Ovary (tissue), 3 donors: ENCODE measurements around the gene BPI.
"Not testable (repeated sequence)": the region's sequence is repeated elsewhere in the genome, so short reads cannot be mapped to it uniquely, and the experiment has no call there.

Experiments
- CTCF ChIP-seq, 3 donors: fragments of 450-650 bp in 2 of 3; fragments of 200-600 bp in 1 of 3; IDR thresholded peaks; one replicate each; pipeline versions ENCODE4 v1.5.1 to v1.8.0; 2016 to 2022; ENCODE audit warnings: antibody characterized with exemption in 3 of 3, mild to moderate bottlenecking in 1 of 3
- POLR2A ChIP-seq: fragments of 450-650 bp; IDR thresholded peaks from one replicate; pipeline ENCODE4 v1.6.1; 2017; ENCODE audit warnings: antibody characterized with exemption, mild to moderate bottlenecking, moderate library complexity
- donor health status: DM: no; HTN: no; CAD: no.

- TF ChIP-seq CTCF (IDR thresholded peaks at IDR 0.05); POLR2A: not testable (repeated sequence)
Observed at GRCh38 chr20:38254621-38255020, 49.3 kb upstream of the BPI start.
